Endometrial microvascular endothelial cells (primary cell): ENCODE measurements around the gene CYP39A1. TPM values are rescaled to one million over a fixed set of nuclear protein-coding genes. Genes with fewer than 3 reads are reported as not detected.

Experiments used
- in situ Hi-C: cut with HindIII; loops from 2 replicates; pipeline ENCODE4 v1.10.0; 2017; ENCODE audit warnings: low sequenced_read_pairs, low pct_unique_long_range_greater_than_20kb; ENCODE audit errors: inconsistent ontology term
- total RNA-seq: library from RNA; depleted of rRNA; stranded (reverse); fragments of >200 nt; gene quantifications from one replicate; pipeline ENCODE4 v1.2.3, GENCODE V29; 2015; ENCODE audit errors: inconsistent ontology term

CYP39A1 gene, protein sequence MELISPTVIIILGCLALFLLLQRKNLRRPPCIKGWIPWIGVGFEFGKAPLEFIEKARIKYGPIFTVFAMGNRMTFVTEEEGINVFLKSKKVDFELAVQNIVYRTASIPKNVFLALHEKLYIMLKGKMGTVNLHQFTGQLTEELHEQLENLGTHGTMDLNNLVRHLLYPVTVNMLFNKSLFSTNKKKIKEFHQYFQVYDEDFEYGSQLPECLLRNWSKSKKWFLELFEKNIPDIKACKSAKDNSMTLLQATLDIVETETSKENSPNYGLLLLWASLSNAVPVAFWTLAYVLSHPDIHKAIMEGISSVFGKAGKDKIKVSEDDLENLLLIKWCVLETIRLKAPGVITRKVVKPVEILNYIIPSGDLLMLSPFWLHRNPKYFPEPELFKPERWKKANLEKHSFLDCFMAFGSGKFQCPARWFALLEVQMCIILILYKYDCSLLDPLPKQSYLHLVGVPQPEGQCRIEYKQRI
- total RNA-seq = 0.09 TPM

GRCh38 chr6:46652603-46653438, at the start of gene CYP39A1, which contains the start of gene SLC25A27:
Gene CYP39A1 (minus strand): TSS chr6:46652818. CDS start chr6:46652582, 236 bp downstream.
Gene SLC25A27 (plus strand): TSS chr6:46652975. CDS start chr6:46653193, 218 bp downstream.
- in situ Hi-C loops = no loop called here

DNA sequence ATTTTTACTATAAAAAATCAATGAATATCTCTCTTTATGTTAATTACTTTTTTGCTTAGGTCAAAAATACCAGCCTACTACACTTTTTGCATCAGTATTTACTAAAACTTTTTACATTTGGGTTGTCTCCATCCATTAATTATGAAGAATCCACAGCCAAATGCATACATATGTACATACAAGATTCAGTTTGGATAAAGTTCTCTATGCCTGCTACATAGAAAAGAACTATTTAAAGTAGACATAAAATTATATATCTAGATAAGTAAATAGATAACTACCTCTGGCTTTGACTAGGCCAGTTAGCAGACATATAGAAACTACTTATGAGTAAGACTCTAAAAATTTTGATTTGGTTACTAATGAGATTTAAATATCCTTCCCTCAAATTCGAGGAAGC, 47.4 kb upstream of the CYP39A1 start:
- in situ Hi-C loops = no loop called here

DNA sequence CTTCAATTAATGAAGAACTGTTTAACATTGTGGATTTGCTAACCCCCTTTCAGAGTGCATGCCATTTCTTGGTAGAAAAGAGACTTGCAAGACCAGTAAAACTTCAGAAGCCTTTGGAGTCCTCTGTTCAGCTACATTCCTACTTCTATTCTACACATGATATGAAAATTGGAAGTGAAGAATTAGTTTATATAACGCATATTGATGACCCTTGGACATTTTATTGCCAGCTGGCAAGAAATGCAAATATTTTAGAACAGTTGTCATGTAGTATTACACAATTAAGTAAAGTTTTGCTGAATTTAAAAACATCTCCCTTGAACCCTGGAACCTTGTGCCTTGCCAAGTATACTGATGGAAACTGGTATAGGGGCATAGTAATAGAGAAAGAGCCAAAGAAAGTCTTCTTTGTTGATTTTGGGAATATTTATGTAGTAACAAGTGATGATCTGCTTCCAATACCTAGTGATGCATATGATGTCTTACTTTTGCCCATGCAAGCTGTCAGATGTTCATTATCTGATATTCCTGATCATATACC, 38.4 kb upstream of the CYP39A1 start:
- in situ Hi-C loops = no loop called here

GRCh38 chr6:46690141-46690755, 37.6 kb upstream of the CYP39A1 start:
- in situ Hi-C loops = no loop called here

DNA sequence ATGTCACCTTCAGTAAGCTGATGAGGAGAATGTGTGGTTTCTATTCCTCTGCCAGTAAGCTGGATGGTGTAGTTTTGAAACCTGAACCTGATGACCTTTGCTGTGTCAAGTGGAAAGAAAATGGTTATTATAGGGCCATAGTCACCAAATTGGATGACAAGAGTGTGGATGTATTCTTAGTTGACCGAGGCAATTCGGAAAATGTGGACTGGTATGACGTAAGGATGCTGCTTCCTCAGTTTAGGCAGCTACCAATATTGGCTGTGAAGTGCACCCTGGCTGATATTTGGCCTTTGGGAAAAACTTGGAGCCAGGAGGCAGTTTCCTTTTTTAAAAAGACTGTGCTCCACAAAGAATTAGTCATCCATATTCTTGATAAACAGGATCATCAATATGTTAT, 37.0 kb upstream of the CYP39A1 start:
- in situ Hi-C loops = no loop called here

DNA sequence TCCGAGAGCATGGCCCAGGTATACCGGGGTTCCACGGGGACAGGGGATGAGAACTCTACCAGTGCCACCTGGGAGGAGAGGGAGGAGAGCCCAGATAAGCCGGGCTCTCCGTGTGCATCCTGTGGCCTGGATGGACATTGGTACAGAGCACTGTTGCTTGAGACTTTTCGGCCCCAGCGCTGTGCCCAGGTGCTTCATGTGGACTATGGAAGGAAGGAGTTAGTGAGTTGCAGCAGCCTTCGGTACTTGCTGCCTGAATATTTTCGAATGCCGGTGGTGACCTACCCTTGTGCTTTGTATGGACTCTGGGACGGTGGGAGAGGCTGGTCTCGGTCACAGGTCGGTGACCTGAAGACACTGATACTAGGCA, 36.3 kb upstream of the CYP39A1 start:
- in situ Hi-C loops = no loop called here

- in situ Hi-C loops = no loop called here
Measured at GRCh38 chr6:46688117-46688965, 35.7 kb upstream of the CYP39A1 start.

DNA sequence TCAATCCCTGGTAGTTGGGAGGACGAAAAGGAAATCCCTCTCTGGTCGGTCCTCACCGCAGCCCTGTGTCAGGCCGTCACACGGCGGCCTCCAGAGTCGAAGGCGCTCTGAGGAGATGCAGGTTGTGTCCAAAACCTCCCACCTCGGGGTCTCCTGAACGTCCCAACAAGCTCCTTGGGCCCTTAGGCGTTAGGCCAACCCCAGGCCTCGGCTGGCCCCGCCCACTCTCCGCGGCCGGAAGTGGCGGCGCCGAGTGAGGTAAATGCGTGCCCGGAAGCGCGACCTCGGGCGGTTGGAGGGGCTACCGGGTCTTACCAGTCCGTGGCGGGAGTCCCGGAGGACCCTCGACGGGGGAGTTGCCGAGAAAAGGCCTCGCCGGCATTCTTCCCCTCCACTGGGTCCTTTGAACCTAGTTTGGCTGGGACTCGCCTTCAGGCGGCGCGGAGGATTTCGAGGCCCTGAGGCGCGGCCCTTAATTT, 35.0 kb upstream of the CYP39A1 start, which contains the start of gene TDRD6:
Gene TDRD6, plus strand, starts transcription at position 267 of the 479 bp plus-strand sequence. CDS start 244 bp downstream, outside the sequence.
- in situ Hi-C loops = no loop called here

GRCh38 chr6:46684771-46685170, 32.2 kb upstream of the CYP39A1 start:
- in situ Hi-C loops = no loop called here

- in situ Hi-C loops = no loop called here
Measured at GRCh38 chr6:46677314-46677654, 24.7 kb upstream of the CYP39A1 start.

DNA sequence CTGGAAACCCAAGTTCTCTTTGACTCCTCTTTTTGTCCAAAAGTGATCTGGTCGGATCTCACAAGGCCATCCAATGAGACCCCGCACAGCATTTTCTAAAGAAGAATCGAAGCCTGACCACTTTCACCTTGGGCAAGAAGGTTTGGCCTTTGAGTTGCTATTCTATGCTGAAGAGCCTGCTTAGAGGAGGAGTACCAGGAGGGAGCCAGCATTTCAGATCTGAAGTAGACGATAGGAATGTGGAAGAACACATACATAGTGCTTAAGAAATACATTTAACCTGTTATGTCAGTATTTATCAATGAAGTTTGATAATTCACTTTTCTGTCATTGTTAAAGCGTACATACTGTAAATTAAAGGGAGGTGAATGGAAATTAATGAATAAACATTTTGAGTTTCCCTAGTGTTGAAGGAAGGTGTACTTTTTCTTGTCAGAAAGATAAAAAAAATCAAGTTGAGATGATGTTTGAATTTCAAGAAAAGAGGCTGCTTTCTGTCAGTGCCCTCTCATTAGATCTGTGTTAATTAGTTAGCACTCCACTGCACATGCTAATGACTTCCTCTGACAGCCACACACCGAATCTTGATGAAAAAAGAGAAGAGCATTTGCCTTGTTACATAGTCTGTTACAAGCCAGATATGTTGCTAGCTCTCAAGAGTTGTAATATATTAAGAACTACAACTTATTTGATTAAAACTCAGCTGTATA, 24.1 kb upstream of the CYP39A1 start:
- in situ Hi-C loops = no loop called here

DNA sequence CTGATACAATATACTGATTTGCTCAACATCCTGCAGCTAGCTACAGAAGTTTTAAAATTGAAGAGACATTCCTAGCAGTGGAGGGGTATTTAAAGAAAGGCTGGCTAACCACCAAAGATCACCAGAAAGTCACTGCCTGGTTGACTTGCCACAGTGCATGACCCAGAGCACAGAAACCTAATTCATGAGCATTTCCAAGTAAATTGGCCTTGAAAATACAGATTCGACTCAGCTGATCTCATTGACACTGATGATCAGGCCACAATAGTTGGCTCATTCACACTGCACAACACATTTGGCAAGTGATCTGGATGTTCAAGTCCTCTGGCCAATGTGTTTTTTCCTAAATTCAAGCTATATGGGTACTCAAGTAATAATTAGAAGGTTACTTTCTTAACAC, 21.8 kb upstream of the CYP39A1 start:
- in situ Hi-C loops = no loop called here

DNA sequence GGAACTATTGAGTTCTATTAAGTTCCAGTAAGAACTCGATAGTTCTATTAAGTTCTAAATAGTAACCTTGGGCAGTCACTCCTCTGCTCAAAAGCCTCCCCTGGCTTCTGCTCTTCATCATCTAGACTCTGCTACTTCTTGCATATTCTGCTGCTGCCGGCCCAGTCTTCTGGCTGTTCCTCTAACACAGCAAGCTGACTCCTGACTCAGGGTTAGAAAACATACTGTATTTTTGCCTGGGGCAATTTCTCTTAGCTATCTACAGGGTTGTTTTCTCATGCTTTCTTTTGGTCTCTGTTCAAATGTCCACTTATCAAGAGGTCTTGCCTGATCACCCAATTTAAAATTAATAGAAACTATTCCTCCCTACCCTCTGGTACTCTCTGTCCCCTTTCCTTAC, 14.8 kb upstream of the CYP39A1 start:
- in situ Hi-C loops = no loop called here

GRCh38 chr6:46661483-46661882, 8.9 kb upstream of the CYP39A1 start:
- in situ Hi-C loops = no loop called here

DNA sequence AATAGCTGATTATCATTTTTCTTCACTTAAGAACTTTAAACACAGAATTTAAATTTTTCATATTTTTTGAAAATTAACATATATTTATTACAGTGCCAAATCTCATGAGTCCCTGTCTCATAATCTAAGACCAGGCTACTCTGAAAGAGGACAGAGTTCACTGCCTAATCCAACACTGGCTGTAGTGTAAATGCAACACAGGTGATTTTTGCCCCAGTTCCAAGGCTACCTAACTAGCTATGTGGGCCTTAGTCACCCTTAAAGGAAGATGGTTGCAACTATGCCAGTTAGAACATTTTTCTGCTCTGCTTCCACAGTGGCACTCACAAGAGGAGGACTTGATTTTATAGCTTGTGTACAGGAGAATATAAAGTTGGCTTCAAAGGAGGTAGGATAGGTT, 5.0 kb upstream of the CYP39A1 start:
- in situ Hi-C loops = no loop called here

DNA sequence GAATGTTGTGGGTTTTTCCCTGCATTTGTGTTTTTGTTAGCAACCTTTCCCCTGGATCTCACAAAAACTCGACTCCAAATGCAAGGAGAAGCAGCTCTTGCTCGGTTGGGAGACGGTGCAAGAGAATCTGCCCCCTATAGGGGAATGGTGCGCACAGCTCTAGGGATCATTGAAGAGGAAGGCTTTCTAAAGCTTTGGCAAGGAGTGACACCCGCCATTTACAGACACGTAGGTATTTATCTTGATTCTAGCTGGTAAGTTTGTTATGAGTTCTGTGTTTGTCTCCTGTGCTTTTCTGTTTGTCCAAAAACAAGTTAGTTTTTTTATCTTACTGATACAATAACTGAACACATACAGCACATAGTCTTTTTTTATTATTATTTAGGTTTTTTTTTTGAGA, 3.2 kb upstream of the CYP39A1 start:
- in situ Hi-C loops = no loop called here

- in situ Hi-C loops = no loop called here
Measured at GRCh38 chr6:46653439-46654195, 999 bp upstream of the CYP39A1 start.
